ENCODE results near the gene PRR16.

GRCh38 chr5:120735076-120735475, 271.0 kb downstream of the PRR16 start:
- TF ChIP-seq CTCF (IDR thresholded peaks at IDR 0.05): no peak
- TF ChIP-seq POLR2A (IDR thresholded peaks at IDR 0.05): no peak
